ENCODE data around the gene ANO7. TPM values are rescaled to one million over a fixed set of nuclear protein-coding genes. Genes with fewer than 3 reads are reported as not detected.
A peak's percentile ranks its signal among the peaks of the same experiment; 100 is the strongest.

ANO7 gene
- total and polyA plus RNA-seq, 2 of the 13 experiments (the other 11 are each of a cell fraction or from before 2014, with no cell fraction given), result 4.1 to 4.9 TPM

- TF ChIP-seq MAX (IDR thresholded peaks at IDR 0.05) (0 out of 2 replicates have a peak, but pooled peaks have one; percentile 41), NBN (conservative IDR thresholded peaks at IDR 0.05) (no peak), ZNF782 (CRISPR knock-in tag; IDR thresholded peaks at IDR 0.05; ENCODE audit: borderline replicate concordance) (0 out of 2 replicates have a peak, but pooled peaks have one; percentile 25), GABPB1 (CRISPR knock-in tag; IDR thresholded peaks at IDR 0.05) (no peak; the same call in 1 of the 2 replicates), ZNF552 (CRISPR knock-in tag; IDR thresholded peaks at IDR 0.05; ENCODE audit: borderline replicate concordance) (no peak), NFAT5 (CRISPR knock-in tag; IDR thresholded peaks at IDR 0.05) (no peak), TRIM22 (IDR thresholded peaks at IDR 0.05) (no peak), ZFP91 (CRISPR knock-in tag; IDR thresholded peaks at IDR 0.05; ENCODE audit: borderline replicate concordance) (peak; percentile 72; the same call in 1 of the 2 replicates), ATF1 (CRISPR knock-in tag; IDR thresholded peaks at IDR 0.05) (no peak), ZNF296 (CRISPR knock-in tag; conservative IDR thresholded peaks at IDR 0.05) (no peak), YEATS2 (CRISPR knock-in tag; IDR thresholded peaks at IDR 0.05; ENCODE audit: borderline replicate concordance) (no peak), ZNF24 (IDR thresholded peaks at IDR 0.05) (no peak), ZFX (CRISPR knock-in tag; IDR thresholded peaks at IDR 0.05; ENCODE audit: low read depth) (peak; percentile 79), MTA1 (CRISPR knock-in tag; IDR thresholded peaks at IDR 0.05; ENCODE audit: borderline replicate concordance) (no peak), XRCC5 (optimal IDR thresholded peaks at IDR 0.05; ENCODE audit: low read length) (peak; percentile 36), ZNF891 (CRISPR knock-in tag; IDR thresholded peaks at IDR 0.05) (0 out of 2 replicates have a peak, but pooled peaks have one; percentile 26), ZNF740 (CRISPR knock-in tag; IDR thresholded peaks at IDR 0.05) (no peak), PREB (CRISPR knock-in tag; IDR thresholded peaks at IDR 0.05) (no peak)
Measured at GRCh38 chr2:241190291-241190981, 2.0 kb downstream of the ANO7 start (continued).
